Activated CD8-positive, alpha-beta memory T cell treated with anti-CD3 and anti-CD28 coated beads, Interleukin-2, amount 50 U/mL, for 24 hours (primary cell): ENCODE results near the gene ACVR1B.

Experiments used
- DNase-seq: peaks from one replicate; pipeline ENCODE4 v3.0.0-alpha.2; 2020; ENCODE audit errors: extremely low read depth

ACVR1B gene

DNA sequence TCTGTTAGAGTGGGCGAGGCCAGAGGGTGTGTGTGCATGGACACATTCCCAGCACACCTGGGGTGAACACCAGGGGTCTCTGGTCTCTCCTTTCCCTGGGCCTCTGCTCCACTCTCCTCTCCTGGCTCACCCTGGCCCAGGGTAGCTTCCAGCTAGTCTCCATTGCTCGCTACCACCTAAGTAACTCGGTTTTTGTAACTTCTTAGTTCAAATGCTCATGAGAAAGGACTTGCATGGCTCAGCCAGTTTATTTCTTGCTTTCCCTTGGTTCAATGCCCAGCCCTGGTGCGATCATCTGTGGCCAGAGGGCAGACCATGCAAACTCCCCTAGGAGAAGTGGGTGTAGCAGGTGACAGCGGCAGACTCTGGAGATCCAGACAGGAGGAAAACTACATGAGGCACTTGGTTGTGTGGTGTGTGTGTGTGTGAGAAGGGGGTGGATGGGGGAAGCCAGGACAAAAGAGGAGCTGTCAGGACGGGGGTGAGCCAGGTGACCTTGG lies 8.9 kb upstream of the ACVR1B start:
- DNase-seq = no peak

DNA sequence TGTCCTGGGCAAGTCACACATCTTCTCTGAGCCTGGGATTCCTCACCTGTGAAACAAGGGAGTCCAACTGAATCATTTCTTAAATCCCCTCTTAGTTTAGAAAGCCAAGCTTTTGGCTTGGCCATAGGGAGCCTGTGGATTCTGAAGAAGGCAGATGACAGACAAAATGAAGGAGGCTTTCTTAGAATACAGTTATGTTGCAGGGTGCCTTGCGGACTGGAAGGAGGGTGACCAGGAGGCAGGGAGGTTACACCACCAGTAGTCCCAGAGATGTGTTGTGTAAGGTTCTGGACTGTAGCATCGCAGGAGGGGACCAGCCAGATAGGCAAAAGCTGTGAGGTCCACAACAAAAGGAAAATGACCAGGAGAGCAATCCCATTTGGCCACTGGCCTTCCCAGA lies 8.2 kb upstream of the ACVR1B start:
- DNase-seq = no peak

DNA sequence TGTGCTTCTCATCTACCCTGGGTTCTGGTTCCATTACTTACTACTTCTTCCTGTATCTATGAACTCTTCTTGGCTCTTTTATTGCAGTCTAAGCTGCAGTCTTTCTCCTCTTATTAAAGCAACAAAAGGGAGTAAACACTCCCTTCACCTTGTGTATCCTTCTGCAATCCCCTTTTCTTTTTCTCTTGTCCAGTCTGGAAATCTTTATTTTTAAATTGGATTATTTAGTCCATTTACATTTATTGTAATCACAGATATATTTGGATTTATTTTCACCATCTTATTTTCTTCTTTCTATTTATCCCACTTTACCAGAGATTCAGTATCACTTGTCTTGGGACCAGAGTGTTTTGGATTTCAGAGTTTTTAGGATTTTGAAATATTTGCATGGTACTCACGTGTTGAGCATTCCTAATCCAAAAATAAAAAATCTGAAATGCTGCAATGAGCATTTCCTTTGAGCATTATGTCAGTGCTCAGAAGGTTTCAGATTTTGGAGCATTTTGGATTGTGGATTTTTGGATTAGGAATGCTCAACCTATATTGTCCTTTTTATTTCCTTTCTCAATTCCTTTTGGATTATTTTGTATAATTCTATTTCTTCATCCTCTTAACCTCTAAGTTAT lies 6.8 kb upstream of the ACVR1B start:
- no peak for DNase-seq

DNA sequence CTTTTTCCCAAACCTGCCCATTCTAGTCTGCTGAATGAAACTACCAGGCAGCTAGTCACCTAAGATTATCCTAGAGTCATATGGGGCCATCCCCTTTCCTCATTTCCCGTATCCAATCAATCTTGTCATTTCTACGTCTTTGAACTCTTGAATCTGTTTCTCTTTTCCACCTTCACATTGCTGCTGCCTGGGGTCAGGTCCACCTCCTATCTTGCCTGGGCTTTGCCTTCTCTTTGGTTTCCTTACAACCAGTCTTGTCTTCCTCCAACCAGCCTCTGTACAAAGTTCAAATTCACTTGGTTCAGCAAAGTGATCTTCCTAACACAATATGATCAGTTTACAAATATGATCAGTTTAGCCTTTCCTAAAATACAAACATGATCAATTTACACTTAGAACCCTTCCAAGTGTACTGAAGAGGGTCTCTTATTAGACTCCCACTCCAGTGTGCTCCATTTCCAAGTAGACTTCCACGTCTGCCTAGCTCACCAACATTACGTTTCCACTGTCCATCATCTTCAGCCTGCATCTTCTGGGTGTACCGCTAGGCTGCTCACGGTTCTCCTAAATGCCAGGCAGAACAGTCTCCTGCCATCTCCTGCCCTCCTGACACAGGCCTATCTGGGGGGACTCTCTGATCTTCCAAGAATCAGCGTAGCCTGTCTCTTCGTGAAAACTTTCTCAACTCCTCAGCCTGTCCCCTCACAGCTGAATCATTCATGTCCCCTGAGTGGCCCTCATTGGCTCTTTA lies 4.1 kb upstream of the ACVR1B start:
- DNase-seq = no peak

- DNase-seq = no peak
These were observed 3.4 kb upstream of the ACVR1B start for GRCh38 chr12:51948066-51948465.

DNA sequence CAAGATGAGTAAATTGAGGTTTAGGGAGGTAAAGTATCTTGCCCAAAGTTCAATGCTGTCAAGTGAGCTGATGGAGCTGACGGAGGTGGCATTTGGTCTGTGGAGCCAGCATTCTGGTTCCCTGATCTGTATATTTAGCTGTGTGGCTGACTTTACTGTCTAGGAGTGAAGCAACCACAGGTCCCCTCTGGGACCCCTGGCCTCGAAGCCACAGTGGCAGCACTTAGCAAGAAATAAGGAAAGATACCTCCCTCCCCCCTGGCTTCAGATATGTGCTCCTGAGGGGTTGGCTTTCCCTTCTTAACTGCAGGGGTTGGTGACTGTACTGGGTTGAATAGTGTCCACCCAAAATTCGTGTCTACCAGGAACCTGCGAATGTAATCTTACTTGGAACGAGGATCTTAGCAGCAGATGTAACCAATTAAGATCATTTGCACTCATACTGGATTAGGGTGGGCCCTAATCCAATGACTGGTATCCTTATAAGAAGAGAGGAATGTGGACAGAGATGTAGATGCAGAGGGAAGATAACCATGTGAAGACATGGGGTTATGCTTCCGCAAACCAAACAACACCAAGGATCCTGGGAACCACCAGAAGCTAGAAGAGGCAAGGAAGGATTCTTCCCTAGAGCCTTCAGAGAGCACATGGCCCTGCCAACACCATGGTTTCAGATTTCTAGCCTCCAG lies 2.0 kb upstream of the ACVR1B start:
- DNase-seq = no peak

GRCh38 chr12:51950682-51951198 lies 759 bp upstream of the ACVR1B start:
- no peak for DNase-seq

DNA sequence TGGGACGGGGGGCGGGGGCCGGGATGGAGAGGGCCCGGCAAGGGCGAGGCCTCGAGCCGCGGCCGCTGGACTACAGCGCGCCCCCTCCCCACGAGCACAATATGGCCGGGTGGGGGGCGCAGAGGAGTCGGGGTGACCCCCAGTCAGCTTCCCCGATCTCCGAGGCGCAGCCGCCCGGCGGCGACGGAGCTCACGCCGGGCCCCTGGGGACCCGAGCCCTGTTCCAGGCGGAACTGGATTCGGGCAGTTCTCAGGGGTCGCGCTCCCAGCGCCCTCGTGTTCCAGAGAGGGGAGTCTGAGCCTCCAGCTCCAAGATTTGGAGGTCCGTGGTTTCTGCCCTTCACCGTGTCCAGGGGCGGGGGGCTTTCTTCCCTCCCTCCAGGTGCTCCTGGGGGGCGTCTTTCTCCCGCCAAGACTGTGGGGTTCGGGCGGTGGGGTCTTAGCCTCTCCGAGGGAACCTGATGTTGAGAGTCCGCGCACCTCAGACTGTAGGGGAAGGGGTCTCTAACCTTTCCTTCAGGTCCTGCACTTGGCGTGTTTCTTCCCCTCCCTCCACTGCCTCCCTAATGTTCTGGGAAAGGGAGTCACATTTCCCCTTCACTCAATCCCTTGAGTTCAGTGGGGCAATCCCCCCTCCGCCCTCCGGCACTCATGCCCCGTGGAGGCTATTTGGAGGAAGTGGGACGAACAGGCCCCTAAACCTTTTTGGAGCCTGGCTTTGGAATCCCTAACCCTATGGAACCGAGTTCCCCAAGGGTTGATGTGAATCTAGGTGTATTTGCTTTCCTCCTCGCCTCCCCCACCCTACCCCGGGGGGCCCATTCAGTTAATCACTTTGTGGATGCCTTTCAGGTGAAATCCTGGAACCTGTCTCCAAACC lies 584 bp downstream of the ACVR1B start:
- no peak for DNase-seq

- DNase-seq = no peak
These were observed 1.6 kb downstream of the ACVR1B start for GRCh38 chr12:51953089-51953488.

DNA sequence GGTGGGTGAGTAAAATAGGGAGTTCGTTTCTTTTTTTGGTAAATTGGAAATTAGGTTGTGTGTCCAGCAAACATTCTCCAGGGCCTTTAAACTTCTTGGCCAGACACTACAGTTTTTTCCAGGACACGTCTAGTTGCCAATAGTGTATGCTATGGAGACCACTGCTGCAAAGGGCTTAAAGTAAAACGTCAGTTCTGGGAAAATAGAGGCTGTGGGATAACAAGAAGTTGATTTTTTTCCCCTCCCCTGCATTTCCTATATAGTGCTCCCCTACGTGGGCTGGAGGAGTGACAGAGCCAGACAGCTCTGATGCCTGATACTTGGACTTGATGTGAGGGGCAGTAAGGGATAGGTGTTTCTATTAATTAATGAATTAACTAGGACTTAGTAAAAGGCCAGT lies 2.4 kb downstream of the ACVR1B start:
- DNase-seq = no peak

GRCh38 chr12:51954561-51955361 lies 3.3 kb downstream of the ACVR1B start:
- no peak for DNase-seq

DNA sequence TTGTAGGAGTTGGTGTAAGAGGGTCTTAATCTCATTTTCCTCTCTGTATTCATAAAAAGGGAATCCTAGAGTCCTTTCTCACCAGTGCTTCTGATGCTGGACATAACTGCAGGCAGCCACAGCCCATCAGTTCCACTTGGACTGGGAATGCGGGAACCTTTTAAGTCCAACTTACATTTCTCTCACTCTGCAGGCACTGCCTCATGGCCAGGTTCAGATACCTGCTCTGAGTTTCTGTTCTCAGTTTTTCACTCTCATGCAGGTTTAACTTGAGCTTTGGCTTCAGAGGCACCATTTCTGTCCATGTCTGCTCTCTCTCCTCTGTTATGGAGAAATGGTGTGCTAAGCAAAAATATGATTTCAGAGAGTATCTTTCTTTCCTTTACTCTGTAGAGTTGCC lies 4.2 kb downstream of the ACVR1B start:
- no peak for DNase-seq

DNA sequence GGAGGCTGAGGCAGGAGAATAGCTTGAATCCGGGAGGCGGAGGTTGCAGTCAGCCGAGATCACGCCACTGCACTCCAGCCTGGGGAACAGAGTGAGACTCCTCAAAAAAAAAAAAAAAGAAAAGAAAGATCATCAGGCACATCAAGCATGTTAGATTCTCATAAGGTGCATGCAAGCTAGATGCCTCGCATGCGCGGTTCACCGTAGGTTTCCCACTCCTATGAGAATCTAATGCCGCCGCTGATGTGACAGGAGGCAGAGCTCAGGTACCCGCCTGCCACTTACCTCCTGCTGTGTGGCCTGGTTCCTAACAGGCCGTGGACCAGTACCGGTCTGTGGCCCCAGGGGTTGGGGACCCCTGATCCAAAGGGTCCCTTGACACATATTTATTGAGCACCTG lies 7.0 kb downstream of the ACVR1B start:
- DNase-seq = no peak

DNA sequence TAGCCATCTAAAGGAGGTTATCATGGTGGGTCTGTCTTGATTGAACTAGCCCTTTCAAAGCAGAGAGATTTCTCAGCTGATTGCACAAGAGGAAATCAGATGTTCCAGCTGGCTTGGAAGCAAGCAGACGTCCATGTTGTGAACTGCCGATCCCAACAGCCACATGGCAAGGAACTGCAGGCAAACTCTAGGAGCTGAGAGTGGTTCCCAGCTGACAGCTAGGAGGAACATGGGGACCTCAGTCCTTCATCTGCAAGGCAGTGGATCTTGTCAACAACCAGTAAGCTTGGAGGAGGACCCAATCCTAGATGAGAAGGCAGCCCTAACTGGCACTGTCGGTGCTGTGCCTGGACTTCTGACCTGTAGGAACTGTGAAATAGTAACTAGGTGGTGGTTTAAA lies 7.7 kb downstream of the ACVR1B start:
- DNase-seq = no peak

DNA sequence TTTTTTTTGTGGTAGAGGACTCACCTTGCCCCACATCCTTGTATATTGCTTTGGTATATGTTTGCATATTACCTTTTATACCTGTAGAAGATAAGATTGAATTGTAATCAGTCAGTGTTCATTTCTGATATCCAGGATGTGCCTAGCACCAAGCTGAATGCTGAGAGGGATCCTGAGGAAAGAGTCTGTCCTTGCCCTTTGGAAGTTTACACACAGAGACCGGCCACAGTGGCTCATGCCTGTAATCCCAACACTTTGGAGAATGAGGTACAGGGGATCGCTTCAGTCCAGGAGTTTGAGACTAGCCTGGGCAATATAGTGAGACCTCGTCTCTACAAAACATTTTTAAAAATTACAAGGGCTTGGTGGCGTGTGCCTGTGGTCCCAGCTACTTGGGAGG lies 8.4 kb downstream of the ACVR1B start:
- no peak for DNase-seq

- no peak for DNase-seq
These were observed 9.0 kb downstream of the ACVR1B start for GRCh38 chr12:51960488-51960887.

DNA sequence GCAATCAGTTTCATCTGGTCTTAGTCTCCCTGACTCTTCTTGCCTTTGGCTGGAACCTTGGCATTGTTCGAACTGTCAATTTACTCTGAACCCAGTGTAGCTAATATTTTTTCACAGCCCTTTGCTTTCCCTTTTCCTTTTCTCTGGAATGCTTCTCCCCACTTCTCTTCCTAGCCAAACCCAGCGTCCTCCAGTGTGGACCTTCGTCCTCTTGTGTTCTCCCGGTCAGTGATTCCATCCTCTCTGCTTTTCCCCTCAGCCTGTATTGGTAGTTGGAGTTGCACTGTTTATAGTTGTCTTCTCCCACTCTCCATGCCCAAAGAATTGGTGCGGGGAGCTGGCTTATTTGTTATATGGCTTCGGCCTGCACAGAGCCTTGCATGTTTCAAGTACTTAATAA lies 9.4 kb downstream of the ACVR1B start:
- DNase-seq = no peak

- DNase-seq = no peak
These were observed 10.3 kb downstream of the ACVR1B start for GRCh38 chr12:51961834-51962233.

- DNase-seq = no peak
These were observed 11.2 kb downstream of the ACVR1B start for GRCh38 chr12:51962737-51963136.

DNA sequence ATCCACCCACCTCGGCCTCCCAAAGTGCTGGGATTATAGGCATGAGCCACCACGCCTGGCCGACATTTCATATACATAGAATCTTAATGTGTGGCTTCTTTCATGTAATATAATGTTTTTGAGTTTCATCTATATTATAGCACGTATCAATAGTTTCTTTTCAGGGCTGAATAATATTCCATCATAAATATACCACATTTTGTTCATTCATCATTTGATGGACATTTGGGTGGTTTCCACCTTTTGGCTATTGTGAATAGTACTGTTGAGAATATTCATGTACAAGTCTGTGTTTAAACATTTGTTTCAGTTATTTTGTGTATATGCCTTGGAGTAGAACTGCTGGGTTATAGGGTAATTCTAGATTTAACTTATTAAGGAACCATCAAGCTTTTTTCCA lies 12.0 kb downstream of the ACVR1B start:
- DNase-seq = no peak

DNA sequence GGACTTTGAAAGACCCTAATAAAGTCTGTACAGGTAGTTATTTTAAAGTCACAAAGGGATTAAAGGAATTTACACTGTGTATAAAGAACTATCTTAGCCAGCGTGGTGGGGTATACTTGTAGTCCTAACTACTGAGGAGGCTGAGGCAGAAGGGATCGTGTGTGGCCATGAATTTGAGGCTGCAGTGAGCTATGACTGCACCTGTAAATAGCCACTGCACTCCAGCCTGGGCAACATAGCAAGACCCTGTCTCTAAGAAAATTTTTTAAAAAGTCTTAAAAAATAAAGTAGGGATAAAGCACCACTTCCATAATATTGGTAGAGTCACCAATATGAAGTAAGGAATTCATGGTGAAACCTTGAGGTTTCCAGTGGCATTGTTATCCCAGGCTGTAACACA lies 18.1 kb downstream of the ACVR1B start:
- DNase-seq = no peak
